Uterus (tissue), 4 donors: Measurements from ENCODE around the gene ZHX3. TPM values are rescaled to one million over a fixed set of nuclear protein-coding genes. Genes with fewer than 3 reads are reported as not detected.

ENCODE experiments used
- DNase-seq, 2 donors: peaks; one replicate each; pipeline ENCODE4 v3.0.0-alpha.2; 2019 to 2020
- H3K27ac ChIP-seq, 2 donors: fragments of 200-600 bp; sonication (generic); 1 replicate in 1 of 2; 2 replicates in 1 of 2; pipeline ENCODE4 v1.5.1; 2016 to 2018
- H3K27me3 ChIP-seq, 2 donors: fragments of 200-600 bp; sonication (generic); one replicate each; pipeline ENCODE4 v1.5.1; 2018 to 2019; ENCODE audit warnings: control low read depth in 1 of 2
- H3K36me3 ChIP-seq, 2 donors: fragments of 200-600 bp; sonication (generic); one replicate each; pipeline ENCODE4 v1.5.1; 2019; ENCODE audit warnings: control low read depth in 1 of 2
- H3K4me1 ChIP-seq, 2 donors: fragments of 200-600 bp; sonication (generic); one replicate each; pipeline ENCODE4 v1.5.1; 2018 to 2019; ENCODE audit warnings: control low read depth in 1 of 2
- H3K4me3 ChIP-seq, 2 donors: fragments of 200-600 bp; sonication (generic); 1 replicate in 1 of 2; 2 replicates in 1 of 2; pipeline ENCODE4 v1.5.1; 2018 to 2019; ENCODE audit warnings: mild to moderate bottlenecking in 1 of 2
- H3K9me3 ChIP-seq, 2 donors: fragments of 200-600 bp; sonication (generic); one replicate each; pipeline ENCODE4 v1.5.1; 2019; ENCODE audit warnings: control low read depth in 1 of 2
- CTCF ChIP-seq, 4 experiments: fragments of 200-600 bp in 2 of 4; fragments of 450-650 bp in 2 of 4; sonication (generic) in 2 of 4; IDR thresholded peaks; one replicate each; pipeline ENCODE4 v1.5.1; 2016 to 2019; ENCODE audit warnings: antibody characterized with exemption in 4 of 4, mild to moderate bottlenecking in 2 of 4, moderate library complexity in 1 of 4
- POLR2A ChIP-seq, 2 donors: fragments of 450-650 bp; IDR thresholded peaks; one replicate each; pipeline ENCODE4 v1.6.1; 2016; ENCODE audit warnings: antibody characterized with exemption in 2 of 2, mild to moderate bottlenecking in 1 of 2, moderate library complexity in 1 of 2
- intact Hi-C: fragments of 100-400 bp; cut with DNase I; formaldehyde crosslinking; loops from one replicate; pipeline ENCODE4 v1.15.1; 2023; ENCODE audit warnings: low total_unique reads
- total RNA-seq, 4 donors: library from RNA; depleted of rRNA in 3 of 4; stranded (reverse); fragments of >200 nt in 3 of 4; gene quantifications; one replicate each; pipeline versions ENCODE4 v1.1.0 to v1.2.4, GENCODE V29; 2014 to 2023
- donor health status: DM: yes; HTN: yes; CAD: no.

Gene ZHX3
- total RNA-seq, 4 donors from 2014 or later = 18.7 to 85.2 (median 25.0) TPM

GRCh38 chr20:41180599-41181333 is 136.8 kb downstream of the ZHX3 start:
- no peak overlapping the region for H3K4me3 ChIP-seq
- no peak overlapping the region for H3K27ac ChIP-seq
- TF ChIP-seq POLR2A (IDR thresholded peaks at IDR 0.05) (no peak), CTCF (IDR thresholded peaks at IDR 0.05) (no peak)
- peak in 1 of 2 donors; percentile 8 for DNase-seq
- intact Hi-C loops = no loop called here
- no peaks in the 10 kb centered on the region for H3K36me3 ChIP-seq
- H3K9me3 ChIP-seq = no peaks in the 10 kb centered on the region
- no peaks in the 10 kb centered on the region for H3K27me3 ChIP-seq
- H3K4me1 ChIP-seq = peaks cover 0 to 15% of the 10 kb centered on the region in 2 donors

GRCh38 chr20:41179961-41180360 is 137.6 kb downstream of the ZHX3 start:
- Histone ChIP-seq H3K27ac (no peak overlapping the region), H3K9me3 (no peaks in the 10 kb centered on the region)
- TF ChIP-seq POLR2A (IDR thresholded peaks at IDR 0.05) (no peak), CTCF (IDR thresholded peaks at IDR 0.05) (no peak)

GRCh38 chr20:41178904-41179432 is 138.6 kb downstream of the ZHX3 start:
- Histone ChIP-seq H3K4me1 (peaks cover 0 to 15% of the 10 kb centered on the region in 2 donors), H3K27ac (peak overlapping the region; percentile 65 to 85)
- peak in 1 of 2 donors; percentile 30 for DNase-seq

More at GRCh38 chr20:41179961-41180360, 137.6 kb downstream of the ZHX3 start:
- Histone ChIP-seq H3K36me3 (no peaks in the 10 kb centered on the region), H3K4me1 (peaks cover 0 to 15% of the 10 kb centered on the region in 2 donors), H3K27me3 (no peaks in the 10 kb centered on the region), H3K4me3 (no peak overlapping the region)
- DNase-seq = peak in 1 of 2 donors; percentile 4
- intact Hi-C loops = no loop called here

GRCh38 chr20:41178495-41178894 is 139.0 kb downstream of the ZHX3 start:
- TF ChIP-seq CTCF (IDR thresholded peaks at IDR 0.05) = no peak
- no peak for TF ChIP-seq POLR2A (IDR thresholded peaks at IDR 0.05)
- intact Hi-C loops = no loop called here
- no peaks in the 10 kb centered on the region for H3K27me3 ChIP-seq
- H3K27ac ChIP-seq = peak overlapping the region; percentile 65 to 85
- H3K4me1 ChIP-seq = peaks cover 0 to 15% of the 10 kb centered on the region in 2 donors
- H3K36me3 ChIP-seq = no peaks in the 10 kb centered on the region
- no peaks in the 10 kb centered on the region for H3K9me3 ChIP-seq
- DNase-seq = no peak
- no peak overlapping the region for H3K4me3 ChIP-seq

More at GRCh38 chr20:41178904-41179432, 138.6 kb downstream of the ZHX3 start:
- Histone ChIP-seq H3K4me3 (no peak overlapping the region), H3K27me3 (no peaks in the 10 kb centered on the region), H3K36me3 (no peaks in the 10 kb centered on the region), H3K9me3 (no peaks in the 10 kb centered on the region)
- TF ChIP-seq POLR2A (IDR thresholded peaks at IDR 0.05) (no peak), CTCF (IDR thresholded peaks at IDR 0.05) (no peak)
- intact Hi-C loops = no loop called here

- peak; percentile 50 to 59 for DNase-seq
- peaks cover 0 to 20% of the 10 kb centered on the region in 2 donors for H3K4me1 ChIP-seq
- no peaks in the 10 kb centered on the region for H3K36me3 ChIP-seq
- H3K9me3 ChIP-seq = no peaks in the 10 kb centered on the region
- H3K4me3 ChIP-seq = no peak overlapping the region
- TF ChIP-seq POLR2A (IDR thresholded peaks at IDR 0.05) = no peak
- TF ChIP-seq CTCF (IDR thresholded peaks at IDR 0.05) = no peak
- intact Hi-C loops = no loop called here
- no peaks in the 10 kb centered on the region for H3K27me3 ChIP-seq
- peak overlapping the region; percentile 65 to 85 for H3K27ac ChIP-seq
Observed at GRCh38 chr20:41177636-41178035, 139.9 kb downstream of the ZHX3 start.
